Upper lobe of left lung (tissue), 6 donors: ENCODE data around the gene PPM1F. TPM values are rescaled to one million over a fixed set of nuclear protein-coding genes. Genes with fewer than 3 reads are reported as not detected.

Experiments used
- ATAC-seq, 2 donors: fragments of 200-7000 bp; cut with Tn5 transposase; one replicate each; pipeline ENCODE4 v1.9.1; 2022; ENCODE audit warnings: mild to moderate bottlenecking in 2 of 2, moderate library complexity in 2 of 2; ENCODE audit not compliant: low FRiP score in 2 of 2
- DNase-seq, 2 donors: peaks; one replicate each; pipeline ENCODE4 v3.0.0-alpha.2; 2019 to 2020
- H3K27ac ChIP-seq, 4 donors: fragments of 200-600 bp; sonication (generic); one replicate each; pipeline ENCODE4 v1.5.1; 2016 to 2019
- H3K27me3 ChIP-seq, 4 donors: fragments of 200-600 bp; sonication (generic); one replicate each; pipeline ENCODE4 v1.5.1; 2017 to 2019
- H3K36me3 ChIP-seq, 4 donors: fragments of 200-600 bp; sonication (generic); one replicate each; pipeline ENCODE4 v1.5.1; 2016 to 2019
- H3K4me1 ChIP-seq, 4 donors: fragments of 200-600 bp; sonication (generic); one replicate each; pipeline ENCODE4 v1.5.1; 2018 to 2019
- H3K4me3 ChIP-seq, 4 donors: fragments of 200-600 bp; sonication (generic); one replicate each; pipeline ENCODE4 v1.5.1; 2017 to 2019; ENCODE audit warnings: mild to moderate bottlenecking in 2 of 4, moderate library complexity in 1 of 4
- H3K9me3 ChIP-seq, 4 donors: fragments of 200-600 bp; sonication (generic); one replicate each; pipeline ENCODE4 v1.5.1; 2018 to 2019
- EP300 ChIP-seq, 4 donors: sonication (generic); formaldehyde crosslinking; IDR thresholded peaks; one replicate each; pipeline ENCODE4 v1.5.1; 2017; ENCODE audit warnings: antibody characterized with exemption in 4 of 4, control low read depth in 2 of 4
- POLR2A ChIP-seq, 4 donors: fragments of 450-650 bp; IDR thresholded peaks; one replicate each; pipeline ENCODE4 v1.5.1; 2016 to 2017; ENCODE audit warnings: antibody characterized with exemption in 4 of 4, mild to moderate bottlenecking in 2 of 4
- POLR2AphosphoS5 ChIP-seq, 2 donors: sonication (generic); formaldehyde crosslinking; IDR thresholded peaks; one replicate each; pipeline ENCODE4 v1.5.1; 2017; ENCODE audit warnings: antibody characterized with exemption in 2 of 2
- WGBS, 2 donors: methylation state at CpG; one replicate each; pipeline ENCODE4 v1.1.5; 2017 to 2018; 5-methylcytosine and 5-hydroxymethylcytosine counted together
- total RNA-seq, 6 donors: library from RNA; depleted of rRNA in 4 of 6; stranded (reverse); fragments of >200 nt in 4 of 6; gene quantifications; one replicate each; pipeline versions ENCODE4 v1.1.0 to v1.2.1, GENCODE V29; 2016 to 2021
- TF ChIP-seq, protein P1 (sequence below), 6 experiments: fragments of 450-650 bp in 4 of 6; fragments of 200-600 bp in 2 of 6; sonication (generic) in 2 of 6; IDR thresholded peaks; one replicate each; pipeline ENCODE4 v1.5.1; 2016 to 2019; ENCODE audit warnings: antibody characterized with exemption in 6 of 6
- donor health status: DM: no; HTN: no; CAD: no; lungs with moderate emphysema.
- donor health status: DM: no; HTN: yes; CAD: no; lungs with severe emphysema.

The PPM1F gene, protein sequence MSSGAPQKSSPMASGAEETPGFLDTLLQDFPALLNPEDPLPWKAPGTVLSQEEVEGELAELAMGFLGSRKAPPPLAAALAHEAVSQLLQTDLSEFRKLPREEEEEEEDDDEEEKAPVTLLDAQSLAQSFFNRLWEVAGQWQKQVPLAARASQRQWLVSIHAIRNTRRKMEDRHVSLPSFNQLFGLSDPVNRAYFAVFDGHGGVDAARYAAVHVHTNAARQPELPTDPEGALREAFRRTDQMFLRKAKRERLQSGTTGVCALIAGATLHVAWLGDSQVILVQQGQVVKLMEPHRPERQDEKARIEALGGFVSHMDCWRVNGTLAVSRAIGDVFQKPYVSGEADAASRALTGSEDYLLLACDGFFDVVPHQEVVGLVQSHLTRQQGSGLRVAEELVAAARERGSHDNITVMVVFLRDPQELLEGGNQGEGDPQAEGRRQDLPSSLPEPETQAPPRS
- total RNA-seq, result 10 to 100 TPM; 21.0 to 85.3 (median 33.2) TPM

- ATAC-seq, result peak; percentile 79 to 95
- peaks cover 21 to 46% (median 42%) of the 10 kb centered on the region in 4 donors for H3K4me1 ChIP-seq
- peak in 1 of 2 donors; percentile 28 for TF ChIP-seq POLR2AphosphoS5 (IDR thresholded peaks at IDR 0.05)
- TF ChIP-seq, protein P1, sequence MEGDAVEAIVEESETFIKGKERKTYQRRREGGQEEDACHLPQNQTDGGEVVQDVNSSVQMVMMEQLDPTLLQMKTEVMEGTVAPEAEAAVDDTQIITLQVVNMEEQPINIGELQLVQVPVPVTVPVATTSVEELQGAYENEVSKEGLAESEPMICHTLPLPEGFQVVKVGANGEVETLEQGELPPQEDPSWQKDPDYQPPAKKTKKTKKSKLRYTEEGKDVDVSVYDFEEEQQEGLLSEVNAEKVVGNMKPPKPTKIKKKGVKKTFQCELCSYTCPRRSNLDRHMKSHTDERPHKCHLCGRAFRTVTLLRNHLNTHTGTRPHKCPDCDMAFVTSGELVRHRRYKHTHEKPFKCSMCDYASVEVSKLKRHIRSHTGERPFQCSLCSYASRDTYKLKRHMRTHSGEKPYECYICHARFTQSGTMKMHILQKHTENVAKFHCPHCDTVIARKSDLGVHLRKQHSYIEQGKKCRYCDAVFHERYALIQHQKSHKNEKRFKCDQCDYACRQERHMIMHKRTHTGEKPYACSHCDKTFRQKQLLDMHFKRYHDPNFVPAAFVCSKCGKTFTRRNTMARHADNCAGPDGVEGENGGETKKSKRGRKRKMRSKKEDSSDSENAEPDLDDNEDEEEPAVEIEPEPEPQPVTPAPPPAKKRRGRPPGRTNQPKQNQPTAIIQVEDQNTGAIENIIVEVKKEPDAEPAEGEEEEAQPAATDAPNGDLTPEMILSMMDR (IDR thresholded peaks at IDR 0.05), result peak; percentile 84 to 99 (median 98)
- peak in 2 of 4 donors; percentile 43 to 56 for TF ChIP-seq POLR2A (IDR thresholded peaks at IDR 0.05)
- TF ChIP-seq EP300 (IDR thresholded peaks at IDR 0.05), result no peak
- no peaks in the 10 kb centered on the region for H3K27me3 ChIP-seq
- peak within 1 kb of the TSS; percentile 84 to 96 (median 94) for H3K27ac ChIP-seq
- DNase-seq, result peak; percentile 90 to 98
- 12 to 50% methylated on average over 10 to 51 of the region's 58 CpGs for WGBS, 2 donors
- peaks cover 0 to 4% (median 1%) of the 10 kb centered on the region in 4 donors for H3K36me3 ChIP-seq
- no peaks in the 10 kb centered on the region for H3K9me3 ChIP-seq
- peak within 1 kb of the TSS; percentile 79 to 96 (median 80) for H3K4me3 ChIP-seq
Observed at GRCh38 chr22:21952586-21953571, at the start of gene PPM1F. Gene PPM1F (minus strand): TSS chr22:21952848. CDS start chr22:21946048, 6,800 bp downstream.

DNA sequence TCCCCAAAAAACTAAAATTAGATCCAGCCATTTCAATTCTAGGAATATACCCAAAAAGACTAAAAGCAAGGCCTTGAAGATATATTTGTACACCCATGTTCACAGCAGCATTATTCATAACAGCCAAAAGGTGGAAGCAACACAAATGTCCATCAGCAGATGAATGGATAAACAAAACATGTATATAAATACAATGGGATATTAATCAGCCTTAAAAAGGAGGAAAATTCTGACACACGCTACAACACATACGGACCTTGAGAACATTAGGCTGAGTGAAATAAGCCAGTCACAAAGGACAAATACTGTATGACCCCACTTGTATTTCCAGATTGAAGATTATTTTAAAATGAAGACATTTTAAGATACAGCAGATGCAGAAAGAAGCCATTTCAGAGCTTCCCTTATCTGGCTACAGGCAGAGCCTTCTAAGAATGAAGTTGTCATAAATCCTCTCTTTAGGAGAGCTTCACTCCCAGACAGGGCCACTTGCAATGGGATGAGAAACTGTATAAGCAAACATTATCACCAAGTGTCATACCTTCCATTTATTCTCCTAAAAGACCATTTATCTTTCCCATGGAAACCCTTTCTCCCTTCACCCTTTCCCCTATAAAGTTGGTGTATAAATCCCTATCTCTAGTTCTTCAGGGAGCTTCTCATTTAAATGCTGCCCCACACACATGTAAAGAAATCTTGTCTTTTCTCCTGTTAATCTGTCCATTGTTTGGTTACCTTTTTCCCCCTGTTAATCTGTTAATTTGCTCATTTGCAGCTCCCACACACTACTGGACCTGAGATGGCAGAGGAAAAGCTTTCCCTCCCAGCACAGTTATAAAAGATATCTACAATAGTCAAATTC is 49.2 kb upstream of the PPM1F start:
- ATAC-seq, result no peak
- Histone ChIP-seq H3K27ac (no peak overlapping the region), H3K4me1 (no peaks in the 10 kb centered on the region), H3K27me3 (no peaks in the 10 kb centered on the region), H3K4me3 (no peak overlapping the region), H3K36me3 (no peaks in the 10 kb centered on the region), H3K9me3 (no peaks in the 10 kb centered on the region)
- TF ChIP-seq POLR2AphosphoS5 (IDR thresholded peaks at IDR 0.05) (no peak), EP300 (IDR thresholded peaks at IDR 0.05) (no peak), POLR2A (IDR thresholded peaks at IDR 0.05) (no peak)
- TF ChIP-seq, protein P1 (IDR thresholded peaks at IDR 0.05), result no peak
- 70 to 81% methylated on average over 2 of the region's 2 CpGs for WGBS, 2 donors
- DNase-seq, result no peak

- Histone ChIP-seq H3K4me3 (no peak overlapping the region), H3K9me3 (no peaks in the 10 kb centered on the region), H3K36me3 (no peaks in the 10 kb centered on the region), H3K27me3 (no peaks in the 10 kb centered on the region), H3K27ac (no peak overlapping the region), H3K4me1 (no peaks in the 10 kb centered on the region)
- TF ChIP-seq POLR2AphosphoS5 (IDR thresholded peaks at IDR 0.05), result no peak
- no peak for TF ChIP-seq EP300 (IDR thresholded peaks at IDR 0.05)
- TF ChIP-seq POLR2A (IDR thresholded peaks at IDR 0.05), result no peak
- TF ChIP-seq, protein P1 (IDR thresholded peaks at IDR 0.05), result no peak
- ATAC-seq, result no peak
- WGBS, 2 donors, result 83% methylated on average over 7 of the region's 7 CpGs
- no peak for DNase-seq
Observed at GRCh38 chr22:21998595-21999247, 46.1 kb upstream of the PPM1F start.

GRCh38 chr22:21996175-21996720 is 43.6 kb upstream of the PPM1F start:
- no peak for ATAC-seq
- no peak overlapping the region for H3K4me3 ChIP-seq
- WGBS, 2 donors, result 81 to 87% methylated on average over 5 of the region's 5 CpGs
- no peak for TF ChIP-seq POLR2AphosphoS5 (IDR thresholded peaks at IDR 0.05)
- TF ChIP-seq, protein P1 (IDR thresholded peaks at IDR 0.05), result no peak
- TF ChIP-seq POLR2A (IDR thresholded peaks at IDR 0.05), result no peak
- no peak for TF ChIP-seq EP300 (IDR thresholded peaks at IDR 0.05)
- no peak overlapping the region for H3K27ac ChIP-seq
- no peaks in the 10 kb centered on the region for H3K36me3 ChIP-seq
- no peaks in the 10 kb centered on the region for H3K9me3 ChIP-seq
- H3K27me3 ChIP-seq, result no peaks in the 10 kb centered on the region
- DNase-seq, result no peak
- no peaks in the 10 kb centered on the region for H3K4me1 ChIP-seq
